Glutamatergic neuron (in vitro differentiated cells): ENCODE results near the gene CMTM1. TPM values are rescaled to one million over a fixed set of nuclear protein-coding genes. Genes with fewer than 3 reads are reported as not detected.
A peak's percentile ranks its signal among the peaks of the same experiment; 100 is the strongest.

Experiments used
- DNase-seq: peaks from one replicate; pipeline ENCODE4 v3.0.0; 2022
- H3K27ac Mint-ChIP-seq: one replicate; pipeline ENCODE4 v1.8.0; 2020; ENCODE audit warnings: mild to moderate bottlenecking, mixed read lengths, inconsistent platforms; ENCODE audit not compliant: unreplicated experiment
- H3K27me3 Mint-ChIP-seq: one replicate; pipeline ENCODE4 v1.8.0; 2020; ENCODE audit warnings: mild to moderate bottlenecking, moderate library complexity, mixed read lengths, inconsistent platforms; ENCODE audit not compliant: unreplicated experiment
- H3K36me3 Mint-ChIP-seq: one replicate; pipeline ENCODE4 v1.8.0; 2020; ENCODE audit warnings: mild to moderate bottlenecking, mixed read lengths, inconsistent platforms; ENCODE audit not compliant: unreplicated experiment
- H3K4me1 Mint-ChIP-seq: one replicate; pipeline ENCODE4 v1.8.0; 2020; ENCODE audit warnings: mild to moderate bottlenecking, low read depth, mixed read lengths, inconsistent platforms; ENCODE audit not compliant: unreplicated experiment
- H3K4me3 Mint-ChIP-seq: one replicate; pipeline ENCODE4 v1.8.0; 2020; ENCODE audit warnings: mild to moderate bottlenecking, mixed read lengths, inconsistent platforms; ENCODE audit not compliant: unreplicated experiment
- H3K9me3 Mint-ChIP-seq: one replicate; pipeline ENCODE4 v1.8.0; 2020; ENCODE audit warnings: mild to moderate bottlenecking, moderate library complexity, mixed read lengths, inconsistent platforms; ENCODE audit not compliant: unreplicated experiment
- total RNA-seq: library from RNA; stranded (reverse); fragmentation: NEBNext Ultra II Directional; extraction: Animal tissue kit (Norgen Biotek cat#: 25700); gene quantifications from one replicate; pipeline ENCODE4 v1.2.1, GENCODE V29; 2021; ENCODE audit not compliant: unreplicated experiment
- TF ChIP-seq, protein P1 (sequence below): fragments of 200-600 bp; sonication (generic); IDR thresholded peaks from one replicate; pipeline ENCODE4 v1.5.0; 2021; ENCODE audit not compliant: partially characterized antibody, unreplicated experiment

Gene CMTM1
- total RNA-seq, 1 donor from 2014 or later: 5.0 TPM

DNA sequence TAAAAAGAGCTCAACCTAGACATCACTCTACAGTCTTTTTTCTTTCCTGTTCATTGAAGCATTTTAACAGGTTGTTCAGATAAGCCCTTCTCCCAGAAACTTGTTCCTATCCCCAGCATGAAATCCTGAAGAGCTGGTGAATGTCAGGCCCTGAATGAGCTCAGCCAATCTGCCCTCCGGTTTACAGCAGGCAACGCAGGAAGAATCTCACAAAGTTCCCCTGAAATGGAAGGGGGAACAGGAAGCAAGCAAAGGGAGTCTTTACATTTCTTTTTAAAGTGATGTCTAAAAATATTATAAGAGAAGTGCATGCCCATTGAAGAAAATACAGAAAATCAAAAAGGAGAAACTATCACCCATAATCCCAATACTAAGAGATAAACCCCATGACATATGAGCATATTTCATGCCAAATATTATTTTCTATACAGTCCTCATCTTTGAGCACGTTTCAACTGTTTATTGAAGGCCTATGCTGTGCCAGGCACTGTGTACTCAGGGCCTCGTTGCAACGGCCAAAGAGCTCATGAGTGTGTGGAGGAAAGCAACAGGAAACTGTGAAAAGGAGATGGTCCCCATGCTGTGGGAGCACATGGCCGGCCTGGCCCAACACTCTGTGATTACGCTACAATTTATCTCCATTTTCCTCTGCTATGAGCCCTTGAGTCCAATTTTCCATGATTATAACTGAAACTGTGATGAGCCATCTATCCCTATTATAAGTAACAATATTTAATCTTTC is 22.1 kb upstream of the CMTM1 start:
- TF ChIP-seq, protein P1, sequence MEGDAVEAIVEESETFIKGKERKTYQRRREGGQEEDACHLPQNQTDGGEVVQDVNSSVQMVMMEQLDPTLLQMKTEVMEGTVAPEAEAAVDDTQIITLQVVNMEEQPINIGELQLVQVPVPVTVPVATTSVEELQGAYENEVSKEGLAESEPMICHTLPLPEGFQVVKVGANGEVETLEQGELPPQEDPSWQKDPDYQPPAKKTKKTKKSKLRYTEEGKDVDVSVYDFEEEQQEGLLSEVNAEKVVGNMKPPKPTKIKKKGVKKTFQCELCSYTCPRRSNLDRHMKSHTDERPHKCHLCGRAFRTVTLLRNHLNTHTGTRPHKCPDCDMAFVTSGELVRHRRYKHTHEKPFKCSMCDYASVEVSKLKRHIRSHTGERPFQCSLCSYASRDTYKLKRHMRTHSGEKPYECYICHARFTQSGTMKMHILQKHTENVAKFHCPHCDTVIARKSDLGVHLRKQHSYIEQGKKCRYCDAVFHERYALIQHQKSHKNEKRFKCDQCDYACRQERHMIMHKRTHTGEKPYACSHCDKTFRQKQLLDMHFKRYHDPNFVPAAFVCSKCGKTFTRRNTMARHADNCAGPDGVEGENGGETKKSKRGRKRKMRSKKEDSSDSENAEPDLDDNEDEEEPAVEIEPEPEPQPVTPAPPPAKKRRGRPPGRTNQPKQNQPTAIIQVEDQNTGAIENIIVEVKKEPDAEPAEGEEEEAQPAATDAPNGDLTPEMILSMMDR: no peak
- Mint-ChIP-seq H3K36me3 (no peaks in the 10 kb centered on the region), H3K4me3 (no peak overlapping the region), H3K27me3 (no peaks in the 10 kb centered on the region), H3K27ac (no peak overlapping the region), H3K4me1 (peaks cover 19% of the 10 kb centered on the region), H3K9me3 (peaks cover 2% of the 10 kb centered on the region)
- DNase-seq: no peak

DNA sequence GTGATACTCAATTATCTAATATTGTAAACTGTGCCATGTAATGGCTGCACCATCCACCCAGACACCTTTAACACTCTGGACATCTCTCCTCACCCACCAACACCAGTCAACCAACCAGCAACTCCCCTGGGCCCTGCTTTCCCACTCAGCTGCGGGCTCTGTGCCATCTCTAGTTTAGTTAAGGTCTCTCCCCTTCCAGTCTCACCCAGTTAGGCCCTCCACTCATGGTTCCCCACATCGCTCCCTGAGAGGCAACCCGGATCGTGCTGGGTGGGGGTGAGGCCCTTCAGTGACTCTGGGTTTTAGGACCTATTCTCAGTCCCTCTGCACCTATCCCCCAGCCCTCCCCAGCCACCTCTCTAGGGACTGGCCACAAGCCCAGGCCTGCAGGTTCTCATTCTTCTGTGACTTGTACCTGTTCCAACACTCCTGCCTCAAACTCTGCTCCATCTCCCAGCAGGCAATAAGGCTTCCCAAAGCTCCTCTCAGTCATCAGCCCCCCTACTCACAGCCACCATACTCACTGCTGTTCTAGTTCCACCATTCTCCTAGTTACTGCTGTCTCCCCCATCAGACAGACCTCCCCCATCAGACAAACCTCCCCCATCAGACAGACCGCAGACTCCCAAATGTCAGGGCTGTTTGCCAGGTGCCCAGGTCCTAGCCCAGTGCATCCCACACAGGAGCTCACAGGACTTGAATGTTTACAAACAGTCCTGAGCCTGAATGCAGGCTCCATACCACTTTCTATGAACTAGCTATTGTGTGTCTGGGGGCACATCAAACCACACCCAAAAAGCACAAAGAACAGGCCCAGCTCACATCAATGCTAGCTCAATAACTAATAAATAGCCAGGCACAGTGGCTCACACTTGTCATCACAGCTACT is 18.9 kb upstream of the CMTM1 start:
- Mint-ChIP-seq H3K36me3 (no peaks in the 10 kb centered on the region), H3K27me3 (peaks cover 2% of the 10 kb centered on the region), H3K9me3 (peaks cover 6% of the 10 kb centered on the region), H3K4me1 (peaks cover 20% of the 10 kb centered on the region), H3K27ac (no peak overlapping the region), H3K4me3 (no peak overlapping the region)
- TF ChIP-seq, protein P1: no peak
- no peak for DNase-seq

DNA sequence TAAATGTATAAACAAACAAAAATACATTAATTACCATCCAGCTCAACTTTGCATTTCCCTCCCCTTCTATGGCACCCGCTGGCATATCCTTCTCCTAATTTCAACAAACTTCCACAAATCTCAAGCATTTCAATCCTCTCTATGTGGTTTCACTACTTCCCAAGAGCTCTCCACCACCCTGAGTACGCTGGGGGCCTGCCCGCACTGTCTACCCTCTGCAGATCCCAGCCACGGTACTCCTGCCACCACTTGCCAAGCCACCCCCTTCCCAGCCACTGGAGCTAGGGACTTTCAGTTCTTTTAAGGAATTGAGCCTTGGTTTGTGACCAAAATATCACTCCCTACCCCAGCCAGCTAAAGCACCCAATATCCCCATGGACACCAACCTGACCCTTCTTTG is 18.2 kb upstream of the CMTM1 start:
- peaks cover 18% of the 10 kb centered on the region for H3K4me1 Mint-ChIP-seq
- peak overlapping the region; percentile 12 for H3K4me3 Mint-ChIP-seq
- DNase-seq: no peak
- TF ChIP-seq, protein P1: no peak
- no peaks in the 10 kb centered on the region for H3K36me3 Mint-ChIP-seq
- peaks cover 9% of the 10 kb centered on the region for H3K9me3 Mint-ChIP-seq
- H3K27me3 Mint-ChIP-seq: peaks cover 4% of the 10 kb centered on the region
- no peak overlapping the region for H3K27ac Mint-ChIP-seq

DNA sequence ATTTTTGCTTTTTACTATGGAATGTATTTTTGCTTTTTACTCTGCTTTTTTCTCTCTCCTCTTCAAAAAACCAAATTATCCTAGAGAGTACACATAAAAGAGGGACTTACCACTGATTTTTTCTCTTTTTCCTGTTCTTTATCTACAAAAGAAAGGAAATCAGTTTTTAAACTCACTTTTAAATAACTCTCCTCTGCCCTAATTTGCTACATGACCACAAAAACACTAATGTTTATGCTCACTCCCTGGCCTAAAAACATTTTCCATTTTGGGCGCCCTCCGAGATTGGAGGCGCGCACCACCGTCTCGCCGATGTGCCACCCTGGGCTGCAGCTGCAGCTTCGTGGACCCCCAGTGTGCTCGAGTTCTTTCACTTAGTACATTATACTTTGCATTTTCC is 17.4 kb upstream of the CMTM1 start:
- TF ChIP-seq, protein P1: no peak
- Mint-ChIP-seq H3K27me3 (peaks cover 4% of the 10 kb centered on the region), H3K36me3 (no peaks in the 10 kb centered on the region), H3K4me1 (peaks cover 14% of the 10 kb centered on the region), H3K4me3 (peak overlapping the region; percentile 40), H3K27ac (peak overlapping the region; percentile 19), H3K9me3 (peaks cover 9% of the 10 kb centered on the region)
- no peak for DNase-seq
